ENCODE results near the gene NEDD9.

GRCh38 chr6:11202513-11203305, 29.8 kb downstream of the NEDD9 start:
- no peak for TF ChIP-seq ZC3H10 (CRISPR knock-in tag; IDR thresholded peaks at IDR 0.05)
- no peak for TF ChIP-seq TOX (CRISPR knock-in tag; IDR thresholded peaks at IDR 0.05; ENCODE audit: borderline replicate concordance)
- TF ChIP-seq ISL1 (CRISPR knock-in tag; IDR thresholded peaks at IDR 0.05) = no peak
- no peak for TF ChIP-seq ZFP30 (CRISPR knock-in tag; IDR thresholded peaks at IDR 0.05)
- TF ChIP-seq, protein P1, sequence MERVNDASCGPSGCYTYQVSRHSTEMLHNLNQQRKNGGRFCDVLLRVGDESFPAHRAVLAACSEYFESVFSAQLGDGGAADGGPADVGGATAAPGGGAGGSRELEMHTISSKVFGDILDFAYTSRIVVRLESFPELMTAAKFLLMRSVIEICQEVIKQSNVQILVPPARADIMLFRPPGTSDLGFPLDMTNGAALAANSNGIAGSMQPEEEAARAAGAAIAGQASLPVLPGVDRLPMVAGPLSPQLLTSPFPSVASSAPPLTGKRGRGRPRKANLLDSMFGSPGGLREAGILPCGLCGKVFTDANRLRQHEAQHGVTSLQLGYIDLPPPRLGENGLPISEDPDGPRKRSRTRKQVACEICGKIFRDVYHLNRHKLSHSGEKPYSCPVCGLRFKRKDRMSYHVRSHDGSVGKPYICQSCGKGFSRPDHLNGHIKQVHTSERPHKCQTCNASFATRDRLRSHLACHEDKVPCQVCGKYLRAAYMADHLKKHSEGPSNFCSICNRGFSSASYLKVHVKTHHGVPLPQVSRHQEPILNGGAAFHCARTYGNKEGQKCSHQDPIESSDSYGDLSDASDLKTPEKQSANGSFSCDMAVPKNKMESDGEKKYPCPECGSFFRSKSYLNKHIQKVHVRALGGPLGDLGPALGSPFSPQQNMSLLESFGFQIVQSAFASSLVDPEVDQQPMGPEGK (CRISPR knock-in tag; IDR thresholded peaks at IDR 0.05; ENCODE audit: borderline replicate concordance) = no peak

All from SK-N-SH treated with all-trans-retinoic acid at 6 μM for 48 hours (cell line).